H1 (cell line): ENCODE data around the gene RBM43.

Experiments used
- EZH2 ChIP-seq: fragments of 200-600 bp; sonication (generic); IDR thresholded peaks from 2 replicates; pipeline ENCODE4 v1.7.1; 2012; ENCODE audit warnings: low read depth, mild to moderate bottlenecking, moderate library complexity, low read length, inconsistent platforms; ENCODE audit not compliant: severe bottlenecking
- POLR2A ChIP-seq, 2 experiments: IDR thresholded peaks; 1 replicate in 1 of 2; 2 replicates in 1 of 2; pipeline ENCODE4 v1.6.1; 2011; ENCODE audit warnings: low read depth in 2 of 2, low read length in 2 of 2, mild to moderate bottlenecking in 2 of 2; ENCODE audit errors: control extremely low read depth in 1 of 2
- YY1 ChIP-seq: IDR thresholded peaks from 2 replicates; pipeline ENCODE4 v1.6.1; 2011; ENCODE audit warnings: low read depth, mild to moderate bottlenecking, low read length
- TF ChIP-seq, protein P1 (sequence below), 3 experiments: IDR thresholded peaks; 1 replicate in 2 of 3; 2 replicates in 1 of 3; pipeline versions ENCODE4 v1.5.1 to v1.6.1; 2011; ENCODE audit warnings: low read length in 3 of 3, mild to moderate bottlenecking in 3 of 3, inconsistent platforms in 2 of 3, low read depth in 1 of 3, moderate library complexity in 1 of 3; ENCODE audit not compliant: insufficient read depth in 1 of 3; ENCODE audit errors: control extremely low read depth in 1 of 3

DNA sequence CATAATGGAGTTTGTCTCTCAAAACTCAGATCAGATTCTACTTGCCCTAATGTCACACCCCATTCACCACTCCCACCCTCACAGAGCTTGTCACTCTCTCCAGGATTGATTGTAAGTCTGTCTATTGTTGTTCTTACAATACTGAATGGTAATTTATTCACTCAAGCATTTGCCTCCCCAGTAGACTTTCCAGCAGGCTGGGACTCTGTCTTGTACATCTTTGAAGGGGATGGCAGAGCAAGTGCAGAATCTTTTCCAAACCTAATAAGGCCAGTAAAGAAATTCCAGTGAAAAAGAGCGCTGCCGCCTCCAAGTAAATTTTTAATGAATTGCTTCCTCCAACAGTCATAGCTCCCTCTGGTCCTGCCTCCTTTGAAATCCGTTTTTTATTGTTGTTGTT lies 56.9 kb downstream of the RBM43 start:
- TF ChIP-seq, protein P1, sequence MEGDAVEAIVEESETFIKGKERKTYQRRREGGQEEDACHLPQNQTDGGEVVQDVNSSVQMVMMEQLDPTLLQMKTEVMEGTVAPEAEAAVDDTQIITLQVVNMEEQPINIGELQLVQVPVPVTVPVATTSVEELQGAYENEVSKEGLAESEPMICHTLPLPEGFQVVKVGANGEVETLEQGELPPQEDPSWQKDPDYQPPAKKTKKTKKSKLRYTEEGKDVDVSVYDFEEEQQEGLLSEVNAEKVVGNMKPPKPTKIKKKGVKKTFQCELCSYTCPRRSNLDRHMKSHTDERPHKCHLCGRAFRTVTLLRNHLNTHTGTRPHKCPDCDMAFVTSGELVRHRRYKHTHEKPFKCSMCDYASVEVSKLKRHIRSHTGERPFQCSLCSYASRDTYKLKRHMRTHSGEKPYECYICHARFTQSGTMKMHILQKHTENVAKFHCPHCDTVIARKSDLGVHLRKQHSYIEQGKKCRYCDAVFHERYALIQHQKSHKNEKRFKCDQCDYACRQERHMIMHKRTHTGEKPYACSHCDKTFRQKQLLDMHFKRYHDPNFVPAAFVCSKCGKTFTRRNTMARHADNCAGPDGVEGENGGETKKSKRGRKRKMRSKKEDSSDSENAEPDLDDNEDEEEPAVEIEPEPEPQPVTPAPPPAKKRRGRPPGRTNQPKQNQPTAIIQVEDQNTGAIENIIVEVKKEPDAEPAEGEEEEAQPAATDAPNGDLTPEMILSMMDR (IDR thresholded peaks at IDR 0.05; ENCODE audit: control extremely low read depth in 1 of 3, insufficient read depth in 1 of 3, low read depth in 1 of 3, low read length in 3 of 3): no peak
- TF ChIP-seq POLR2A (IDR thresholded peaks at IDR 0.05; ENCODE audit: control extremely low read depth in 1 of 2, low read depth in 2 of 2, low read length in 2 of 2) (no peak), EZH2 (no peak), YY1 (no peak)
